Measurements from ENCODE around the gene HSPB9.
"Not testable (repeated sequence)": the region's sequence is repeated elsewhere in the genome, so short reads cannot be mapped to it uniquely, and the experiment has no call there.

The HSPB9 gene

GRCh38 chr17:42120161-42120769, 2.3 kb upstream of the HSPB9 start:
- no peak for DNase-seq

DNA sequence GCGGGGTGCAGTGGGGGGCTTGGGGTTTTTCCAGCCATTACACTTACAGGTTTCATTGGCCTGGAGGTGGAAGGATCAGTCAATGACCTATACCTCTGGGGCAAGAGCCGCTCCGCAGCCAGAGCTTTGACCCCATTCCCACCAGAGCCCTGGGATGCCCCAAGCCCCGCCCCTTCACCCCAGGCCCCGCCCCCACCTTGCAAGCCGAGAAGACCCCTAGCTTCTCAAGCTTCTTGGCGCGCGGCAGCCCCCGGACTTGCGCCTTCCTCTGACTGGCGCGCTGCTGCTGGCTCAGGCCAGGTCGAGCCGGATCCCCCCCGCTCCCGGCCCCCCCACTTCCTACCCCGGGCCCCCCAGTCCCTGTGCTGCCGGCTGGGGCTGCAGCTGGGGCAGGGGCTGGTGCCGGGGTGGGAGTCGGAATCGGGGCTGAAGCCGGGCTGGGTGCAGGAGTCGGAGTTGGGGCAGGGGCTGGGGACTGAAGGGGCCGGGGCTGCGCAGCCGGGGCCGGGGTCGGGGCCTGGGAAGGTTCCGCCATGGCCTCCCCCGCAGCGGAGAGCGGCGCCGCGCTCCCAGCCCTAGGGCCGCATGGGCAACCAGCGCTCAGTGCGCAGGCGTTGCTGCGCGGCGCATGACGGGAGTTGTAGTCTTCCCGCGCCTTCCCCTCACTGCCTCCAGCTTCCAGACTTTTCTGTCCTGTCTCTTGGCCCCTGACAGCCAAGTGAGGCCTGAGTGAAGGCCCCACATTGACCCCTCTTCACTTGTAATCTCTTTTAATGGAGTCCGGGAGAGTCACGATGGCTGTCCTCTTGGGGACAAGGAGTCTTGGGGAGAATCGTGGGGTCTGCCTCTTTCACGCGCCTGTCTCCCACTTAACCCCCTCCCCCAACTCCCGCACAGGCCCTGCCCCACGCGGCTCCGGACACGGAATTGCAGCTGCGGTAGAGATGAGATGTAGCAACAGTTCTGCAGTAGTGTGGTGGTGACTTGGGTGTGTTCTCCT, 1.5 kb upstream of the HSPB9 start, which contains the start of gene KAT2A:
TSS of gene KAT2A (minus strand) at position 598 of the 1,000 bp plus-strand sequence. CDS start at position 535, 63 bp downstream.
- peak; percentile 65 to 77 for DNase-seq

DNA sequence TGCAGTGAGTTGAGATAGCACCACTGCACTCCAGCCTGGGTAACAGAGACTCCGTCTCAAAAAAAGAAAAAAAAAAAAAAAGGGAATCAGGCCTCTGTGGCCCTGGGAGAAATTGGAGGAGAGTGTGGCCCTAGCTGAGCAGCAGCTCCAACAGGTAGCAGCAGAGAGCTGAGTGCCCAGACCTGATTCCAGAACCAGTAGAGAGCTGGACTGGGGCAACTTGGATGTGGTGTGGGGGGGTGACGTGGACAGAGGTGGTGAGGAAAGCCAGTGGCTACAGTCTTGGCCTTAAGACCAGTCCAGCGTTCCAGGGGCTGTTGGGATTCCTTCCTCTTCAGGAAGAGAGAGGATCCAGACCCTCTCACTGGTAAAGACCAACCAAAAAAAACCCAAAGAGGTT, 1.7 kb downstream of the HSPB9 start:
- no peak for DNase-seq

GRCh38 chr17:42125565-42125964, 3.0 kb downstream of the HSPB9 start:
- DNase-seq = no peak

DNA sequence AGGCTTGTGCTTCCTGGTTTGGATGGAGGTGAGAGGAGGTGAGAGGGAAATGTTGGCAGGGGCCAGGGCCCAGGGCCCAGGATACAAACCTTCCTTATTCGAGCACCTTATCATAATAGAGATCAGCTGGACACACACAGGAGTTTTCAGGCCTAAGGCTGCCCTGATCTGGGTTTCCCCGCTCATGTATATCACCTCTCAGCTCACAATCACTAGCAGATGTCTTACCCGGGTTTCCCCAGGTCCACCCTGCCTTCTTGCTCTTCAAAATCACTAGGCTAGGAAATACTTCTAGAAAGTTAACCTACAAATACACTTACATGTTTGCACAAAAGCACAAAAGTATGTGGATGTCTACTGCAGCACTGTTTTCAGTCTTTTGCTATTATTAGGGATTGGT, 4.2 kb downstream of the HSPB9 start:
- DNase-seq = no peak

GRCh38 chr17:42127414-42127813, 4.8 kb downstream of the HSPB9 start:
- DNase-seq = no peak

GRCh38 chr17:42129109-42129837, 6.7 kb downstream of the HSPB9 start:
- no peak for DNase-seq

DNA sequence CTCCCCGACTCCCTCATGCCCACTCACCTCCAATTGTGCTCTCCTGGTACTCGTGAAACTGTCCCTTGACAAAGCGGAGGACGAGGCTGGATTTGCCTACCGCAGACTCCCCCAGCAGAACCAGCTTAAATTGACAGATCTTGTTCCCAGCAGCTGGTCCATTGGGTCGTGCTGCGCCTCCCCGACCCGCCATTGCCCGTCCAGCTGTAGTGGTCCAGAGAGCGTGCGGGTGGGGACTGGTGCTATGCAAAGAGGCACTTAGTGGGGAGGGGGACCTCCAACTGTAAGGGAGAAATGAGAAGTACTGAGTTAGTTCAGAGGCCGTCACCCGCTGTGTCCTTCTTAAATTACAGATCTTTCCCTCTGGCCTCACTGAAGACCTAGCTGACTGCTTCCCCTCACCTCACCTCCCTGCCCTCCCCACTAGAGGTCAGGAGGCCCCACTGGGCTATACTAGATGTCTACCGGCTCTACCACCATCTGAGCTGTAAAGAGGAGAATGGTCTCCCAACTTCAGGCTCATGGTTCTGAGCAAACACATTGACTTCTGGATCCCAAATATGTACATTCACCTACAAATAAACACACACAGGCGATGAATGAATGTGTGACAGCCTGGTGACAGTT, 7.8 kb downstream of the HSPB9 start:
- peak in 1 of 2 experiments; percentile 17 for DNase-seq

DNA sequence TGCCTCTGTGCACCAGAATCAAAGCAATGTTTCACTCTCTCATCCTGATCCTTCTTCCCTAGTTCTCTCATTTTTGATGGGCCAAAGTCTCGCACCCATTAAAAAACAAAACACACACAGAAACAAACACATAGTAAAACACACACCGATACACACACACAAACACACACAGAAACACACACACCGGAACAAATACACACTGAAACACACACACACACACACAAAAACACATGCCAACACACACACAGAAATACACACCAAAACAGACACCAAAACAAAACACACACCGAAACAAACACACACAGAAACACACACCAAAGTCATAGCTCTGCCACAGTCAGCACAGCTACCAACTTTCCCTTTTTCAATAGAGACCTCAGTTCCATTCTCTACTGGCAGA, 8.6 kb downstream of the HSPB9 start:
- DNase-seq = no peak

GRCh38 chr17:42131981-42132432, 9.4 kb downstream of the HSPB9 start:
- DNase-seq = peak; percentile 78 to 83

- DNase-seq = peak; percentile 93
These were observed 10.3 kb downstream of the HSPB9 start for GRCh38 chr17:42132941-42133340.

GRCh38 chr17:42133461-42134041, 10.9 kb downstream of the HSPB9 start:
- DNase-seq = no peak

DNA sequence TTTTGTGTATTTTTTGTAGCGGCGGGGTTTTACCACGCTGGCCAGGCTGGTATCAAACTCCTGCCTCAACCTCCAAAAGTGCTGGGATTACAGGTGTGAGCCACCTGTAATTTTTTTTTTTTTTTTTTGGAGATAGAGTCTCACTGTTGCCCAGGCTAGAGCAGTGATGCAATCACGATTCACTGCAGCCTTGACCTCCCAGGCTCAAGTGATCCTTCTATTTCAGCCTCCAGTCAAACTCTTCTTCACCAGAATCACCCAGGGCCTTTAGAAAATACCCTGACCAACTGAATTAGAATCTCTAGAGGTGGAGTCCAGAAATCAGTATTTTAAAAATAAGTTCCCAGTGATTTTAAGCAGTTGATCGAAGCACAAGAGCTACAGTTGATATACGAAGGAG, 12.5 kb downstream of the HSPB9 start:
- no peak for DNase-seq

- DNase-seq = peak; percentile 36 to 53
These were observed 13.4 kb downstream of the HSPB9 start for GRCh38 chr17:42135664-42136653.

DNA sequence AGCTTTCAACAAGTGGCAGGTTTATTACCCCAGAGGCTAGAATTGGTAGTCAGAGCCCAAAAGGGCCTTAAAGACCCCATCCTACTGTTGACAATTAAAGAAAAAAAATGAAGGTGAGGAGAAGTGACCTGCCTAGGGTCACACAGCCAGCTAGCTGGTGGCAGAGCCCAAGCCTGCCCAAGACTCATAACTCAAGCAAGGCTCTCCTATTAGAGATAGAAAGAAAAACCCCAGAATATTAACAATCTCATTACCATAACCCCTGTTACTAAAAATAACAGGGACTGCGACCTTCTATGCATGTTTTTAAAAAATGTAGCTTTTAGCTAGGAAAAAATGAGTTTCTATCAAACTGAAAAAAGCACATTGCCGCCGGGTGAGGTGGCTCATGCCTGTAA, 14.0 kb downstream of the HSPB9 start:
- no peak for DNase-seq

- DNase-seq = no peak
These were observed 16.3 kb downstream of the HSPB9 start for GRCh38 chr17:42138749-42139492.

DNA sequence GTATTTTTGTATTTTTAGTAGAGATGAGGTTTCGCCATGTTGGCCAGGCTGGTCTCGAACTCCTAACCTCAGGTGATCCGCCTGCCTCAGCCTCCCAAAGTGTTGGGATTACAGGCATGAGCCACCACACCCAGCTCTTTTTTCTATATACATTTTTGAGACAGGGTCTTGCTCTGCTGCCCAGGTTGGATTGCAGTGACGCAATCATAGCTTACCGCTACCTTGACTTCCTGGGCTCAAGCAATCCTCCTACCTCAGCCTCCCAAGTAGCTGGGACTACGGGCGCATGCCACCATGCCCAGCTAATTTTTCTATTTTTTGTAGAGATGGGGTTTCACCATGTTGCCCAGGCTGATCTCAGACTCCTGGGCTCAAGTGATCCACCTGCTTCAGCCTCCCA, 18.1 kb downstream of the HSPB9 start:
- DNase-seq = not testable (repeated sequence)

GRCh38 chr17:42141382-42141781, 18.8 kb downstream of the HSPB9 start:
- DNase-seq = peak in 1 of 2 experiments; percentile 19

DNA sequence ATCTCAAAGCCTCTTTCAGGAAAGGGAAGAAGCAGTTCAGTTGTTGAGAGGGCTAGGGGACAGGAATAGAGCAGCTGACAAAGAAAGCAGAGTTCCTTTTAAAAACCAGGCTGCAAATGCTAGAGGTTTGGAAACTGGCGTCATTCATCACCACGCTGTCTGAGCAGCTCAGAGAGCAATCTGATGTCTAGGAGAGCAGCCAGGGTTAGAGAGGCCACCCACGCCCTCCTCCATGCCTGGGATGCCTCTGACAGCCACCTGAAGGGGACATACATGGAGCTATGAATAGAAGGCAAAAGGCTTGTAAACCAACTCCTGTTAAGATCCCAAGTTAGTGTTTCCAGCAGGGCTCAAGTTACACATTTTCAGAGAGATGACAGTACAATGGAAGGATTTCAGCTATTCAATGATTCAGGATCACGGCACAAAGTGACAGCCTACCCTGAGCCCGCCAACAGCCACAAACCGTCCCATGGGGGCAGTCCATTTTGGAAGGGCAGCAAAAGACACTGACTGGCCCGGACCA, 19.8 kb downstream of the HSPB9 start:
- peak; percentile 13 to 14 for DNase-seq

- DNase-seq = not testable (repeated sequence)
These were observed 20.5 kb downstream of the HSPB9 start for GRCh38 chr17:42143138-42143537.

Data from Kasumi-1 (cell line).